GM12891 (cell line): ENCODE results near the gene CSRP2.

Experiments used
- POLR2A ChIP-seq: IDR thresholded peaks from 2 replicates; pipeline ENCODE4 v1.6.1; 2011; ENCODE audit warnings: low read depth, low read length, control low read depth
- TAF1 ChIP-seq: IDR thresholded peaks from 2 replicates; pipeline ENCODE4 v1.6.1; 2011; ENCODE audit warnings: low read depth, low read length, control low read depth

GRCh38 chr12:76848132-76848531 is 30.7 kb downstream of the CSRP2 start:
- TF ChIP-seq TAF1 (no peak), POLR2A (no peak)
